ENCODE data around the gene POLE2.
"Not testable (repeated sequence)": the region's sequence is repeated elsewhere in the genome, so short reads cannot be mapped to it uniquely, and the experiment has no call there.

POLE2 gene

DNA sequence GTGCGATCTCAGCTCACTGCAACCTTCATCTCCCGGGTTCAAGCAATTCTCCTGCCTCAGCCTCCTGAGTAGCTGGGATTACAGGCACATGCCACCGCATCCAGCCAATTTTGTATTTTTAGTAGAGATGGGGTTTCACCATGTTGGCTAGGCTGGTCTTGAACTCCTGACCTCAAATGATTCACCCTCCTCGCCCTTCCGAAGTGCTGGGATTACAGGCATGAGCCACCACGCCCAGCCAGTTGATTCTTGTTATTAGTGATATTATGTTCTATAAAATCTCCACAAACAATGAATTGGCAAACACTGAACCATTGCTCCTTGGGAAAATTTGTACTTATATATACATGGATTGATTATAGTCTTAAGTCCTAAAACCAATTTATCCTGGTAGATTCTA is 30.5 kb downstream of the POLE2 start:
- not testable (repeated sequence) for DNase-seq

GRCh38 chr14:49654511-49654910 is 33.5 kb downstream of the POLE2 start:
- no peak for DNase-seq

- DNase-seq, result no peak
Measured at GRCh38 chr14:49653508-49653907, 34.5 kb downstream of the POLE2 start.

GRCh38 chr14:49642163-49642562 is 45.9 kb downstream of the POLE2 start:
- DNase-seq, result no peak

DNA sequence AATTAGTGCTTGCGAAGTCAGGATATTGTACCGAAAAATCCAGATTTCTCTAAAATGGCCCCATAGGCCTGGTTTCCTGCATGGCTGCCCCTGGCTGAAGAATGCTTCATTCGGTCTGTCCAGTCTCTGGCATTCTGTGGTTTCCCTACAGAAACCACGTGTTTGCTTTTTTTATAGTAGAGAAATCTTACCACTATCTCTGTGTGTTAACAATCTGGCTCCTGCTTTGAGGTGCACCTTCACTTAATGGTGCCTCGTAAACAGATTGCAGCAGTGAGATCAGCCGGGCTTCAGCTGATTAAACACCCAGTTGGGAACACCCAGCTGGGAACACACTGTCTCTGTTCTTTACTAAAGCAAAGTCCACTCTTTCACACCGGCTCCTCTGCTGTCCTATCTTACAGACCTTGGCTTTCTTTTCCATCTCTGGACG is 46.3 kb downstream of the POLE2 start:
- DNase-seq, result no peak

DNA sequence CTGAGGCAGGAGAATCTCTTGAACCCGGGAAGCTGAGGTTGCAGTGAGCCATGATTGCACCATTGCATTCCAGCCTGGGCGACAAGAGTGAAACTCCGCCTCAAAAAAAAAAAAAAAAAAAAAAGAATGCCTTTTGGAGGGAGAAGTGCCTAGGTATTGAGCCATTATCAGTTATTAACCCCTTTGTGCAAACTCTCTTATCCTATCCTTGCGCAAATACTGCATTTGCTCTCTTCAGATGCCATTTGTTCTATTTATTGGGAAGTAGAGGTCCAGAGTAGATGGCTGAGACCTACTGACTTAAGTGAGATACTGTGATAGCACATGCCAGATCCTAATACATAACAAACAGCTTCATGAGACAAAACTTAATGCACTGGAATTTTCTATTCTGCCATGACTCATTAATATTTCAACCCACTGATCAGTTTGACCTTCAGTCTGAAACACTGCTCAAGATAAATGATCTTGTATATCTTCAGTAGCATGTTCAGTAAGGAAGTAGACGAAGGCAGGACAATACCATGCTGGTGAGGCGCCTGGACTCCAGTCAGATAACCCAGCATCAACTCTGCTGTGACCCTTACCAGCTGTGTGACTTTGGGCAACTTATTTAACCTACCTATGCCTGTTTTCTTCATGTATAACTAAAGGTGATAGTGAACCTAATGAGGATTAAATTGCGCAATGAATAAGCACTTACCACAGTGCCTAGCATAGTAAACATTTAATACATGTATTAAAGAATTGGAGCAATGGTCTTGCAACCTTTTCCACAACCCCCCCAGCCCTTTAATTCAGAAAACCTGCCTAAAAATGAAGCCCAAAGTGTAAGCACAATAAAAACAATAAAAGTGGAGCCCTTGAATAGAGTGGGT is 47.2 kb downstream of the POLE2 start:
- DNase-seq, result no peak

- no peak for DNase-seq
Measured at GRCh38 chr14:49637534-49638078, 50.4 kb downstream of the POLE2 start.

GRCh38 chr14:49636866-49637265 is 51.1 kb downstream of the POLE2 start:
- DNase-seq, result no peak

GRCh38 chr14:49634547-49635334 is 53.3 kb downstream of the POLE2 start, which contains the start of gene DNAAF2:
Gene DNAAF2, minus strand, starts transcription at chr14:49635244. Its CDS starts 95 bp downstream, at chr14:49635149.
- DNase-seq, result peak; percentile 69

GRCh38 chr14:49633640-49634546 is 54.1 kb downstream of the POLE2 start:
- DNase-seq, result peak; percentile 96

GRCh38 chr14:49623941-49624839 is 63.8 kb downstream of the POLE2 start:
- peak; percentile 19 for DNase-seq

- DNase-seq, result no peak
Measured at GRCh38 chr14:49623387-49623786, 64.6 kb downstream of the POLE2 start.

DNA sequence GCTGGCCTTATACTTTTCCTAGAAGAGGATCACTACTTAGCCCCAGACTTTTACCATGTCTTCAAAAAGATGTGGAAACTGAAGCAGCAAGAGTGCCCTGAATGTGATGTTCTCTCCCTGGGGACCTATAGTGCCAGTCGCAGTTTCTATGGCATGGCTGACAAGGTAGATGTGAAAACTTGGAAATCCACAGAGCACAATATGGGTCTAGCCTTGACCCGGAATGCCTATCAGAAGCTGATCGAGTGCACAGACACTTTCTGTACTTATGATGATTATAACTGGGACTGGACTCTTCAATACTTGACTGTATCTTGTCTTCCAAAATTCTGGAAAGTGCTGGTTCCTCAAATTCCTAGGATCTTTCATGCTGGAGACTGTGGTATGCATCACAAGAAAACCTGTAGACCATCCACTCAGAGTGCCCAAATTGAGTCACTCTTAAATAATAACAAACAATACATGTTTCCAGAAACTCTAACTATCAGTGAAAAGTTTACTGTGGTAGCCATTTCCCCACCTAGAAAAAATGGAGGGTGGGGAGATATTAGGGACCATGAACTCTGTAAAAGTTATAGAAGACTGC is 65.9 kb downstream of the POLE2 start:
- DNase-seq, result no peak

DNA sequence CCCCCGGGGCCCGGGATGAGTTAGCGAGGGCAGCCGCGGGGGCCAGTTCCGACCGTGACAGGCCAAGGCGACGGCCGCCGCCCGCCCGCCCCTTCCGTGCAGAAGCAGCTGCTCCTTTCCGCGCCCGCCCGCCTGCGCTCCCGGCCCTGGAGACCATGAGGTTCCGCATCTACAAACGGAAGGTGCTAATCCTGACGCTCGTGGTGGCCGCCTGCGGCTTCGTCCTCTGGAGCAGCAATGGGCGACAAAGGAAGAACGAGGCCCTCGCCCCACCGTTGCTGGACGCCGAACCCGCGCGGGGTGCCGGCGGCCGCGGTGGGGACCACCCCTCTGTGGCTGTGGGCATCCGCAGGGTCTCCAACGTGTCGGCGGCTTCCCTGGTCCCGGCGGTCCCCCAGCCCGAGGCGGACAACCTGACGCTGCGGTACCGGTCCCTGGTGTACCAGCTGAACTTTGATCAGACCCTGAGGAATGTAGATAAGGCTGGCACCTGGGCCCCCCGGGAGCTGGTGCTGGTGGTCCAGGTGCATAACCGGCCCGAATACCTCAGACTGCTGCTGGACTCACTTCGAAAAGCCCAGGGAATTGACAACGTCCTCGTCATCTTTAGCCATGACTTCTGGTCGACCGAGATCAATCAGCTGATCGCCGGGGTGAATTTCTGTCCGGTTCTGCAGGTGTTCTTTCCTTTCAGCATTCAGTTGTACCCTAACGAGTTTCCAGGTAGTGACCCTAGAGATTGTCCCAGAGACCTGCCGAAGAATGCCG is 66.7 kb downstream of the POLE2 start:
- DNase-seq, result no peak

- DNase-seq, result peak; percentile 92
Measured at GRCh38 chr14:49620182-49621113, 67.6 kb downstream of the POLE2 start, which contains the start of the genes MGAT2 and RPL36AL. Gene MGAT2, plus strand, starts transcription at chr14:49620799. Its CDS starts 470 bp downstream, at chr14:49621269. Gene RPL36AL, minus strand, starts transcription at chr14:49620626. Its CDS starts 1,522 bp downstream, at chr14:49619104.

DNA sequence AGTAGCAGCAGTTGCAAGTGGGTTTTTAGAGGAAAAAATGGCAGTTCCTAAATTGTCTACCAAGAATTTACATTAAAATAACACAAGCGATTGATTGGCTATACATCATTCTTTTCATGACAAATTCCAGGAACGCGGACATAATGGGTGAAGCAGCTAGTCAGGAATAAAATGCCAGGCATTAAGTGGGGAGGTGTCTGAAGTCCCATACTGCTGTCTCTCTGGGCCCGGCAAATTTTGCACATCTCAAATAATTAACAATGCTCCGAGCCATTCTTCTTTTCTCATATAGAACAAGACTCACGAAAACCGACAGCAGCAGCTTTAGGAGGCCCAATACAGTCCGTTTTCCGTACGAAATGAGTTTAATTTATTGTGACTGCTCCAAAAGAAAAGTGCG is 68.3 kb downstream of the POLE2 start:
- no peak for DNase-seq

GRCh38 chr14:49619273-49619672 is 68.7 kb downstream of the POLE2 start:
- not testable (repeated sequence) for DNase-seq

DNA sequence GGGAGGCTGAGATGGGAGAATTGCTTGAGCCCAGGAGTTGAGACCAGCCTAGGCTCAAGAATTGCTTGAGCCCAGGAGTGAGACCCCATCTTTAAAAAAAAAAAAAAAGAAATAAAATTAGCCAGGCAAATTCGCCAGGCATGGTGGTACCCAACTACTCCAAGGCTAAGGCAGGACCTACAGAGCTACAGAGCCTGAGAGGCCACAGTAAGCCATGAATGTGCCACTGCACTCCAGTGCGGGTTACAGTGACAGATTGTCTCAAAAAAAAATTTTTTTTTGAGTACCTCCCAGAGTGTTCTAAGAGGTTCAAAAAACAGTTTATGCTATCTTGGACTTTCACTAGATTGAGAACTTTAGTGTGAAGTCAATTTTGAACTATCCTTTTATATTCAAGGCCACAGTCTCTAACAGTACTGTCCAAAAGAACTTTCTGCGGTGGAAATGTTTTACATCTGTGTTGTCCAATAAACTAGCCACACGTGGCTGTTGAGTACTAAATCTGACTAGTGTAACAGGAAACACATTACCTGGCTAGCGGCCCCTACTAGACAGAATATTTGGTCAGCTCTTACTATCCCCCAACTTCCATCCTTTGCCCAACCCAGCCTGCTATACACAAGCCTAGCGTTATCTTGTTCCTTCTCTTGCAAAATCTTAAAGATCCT is 70.0 kb downstream of the POLE2 start:
- no peak for DNase-seq
